ENCODE results near the gene VAMP1.
A peak's percentile ranks its signal among the peaks of the same experiment; 100 is the strongest.

The VAMP1 gene

DNA sequence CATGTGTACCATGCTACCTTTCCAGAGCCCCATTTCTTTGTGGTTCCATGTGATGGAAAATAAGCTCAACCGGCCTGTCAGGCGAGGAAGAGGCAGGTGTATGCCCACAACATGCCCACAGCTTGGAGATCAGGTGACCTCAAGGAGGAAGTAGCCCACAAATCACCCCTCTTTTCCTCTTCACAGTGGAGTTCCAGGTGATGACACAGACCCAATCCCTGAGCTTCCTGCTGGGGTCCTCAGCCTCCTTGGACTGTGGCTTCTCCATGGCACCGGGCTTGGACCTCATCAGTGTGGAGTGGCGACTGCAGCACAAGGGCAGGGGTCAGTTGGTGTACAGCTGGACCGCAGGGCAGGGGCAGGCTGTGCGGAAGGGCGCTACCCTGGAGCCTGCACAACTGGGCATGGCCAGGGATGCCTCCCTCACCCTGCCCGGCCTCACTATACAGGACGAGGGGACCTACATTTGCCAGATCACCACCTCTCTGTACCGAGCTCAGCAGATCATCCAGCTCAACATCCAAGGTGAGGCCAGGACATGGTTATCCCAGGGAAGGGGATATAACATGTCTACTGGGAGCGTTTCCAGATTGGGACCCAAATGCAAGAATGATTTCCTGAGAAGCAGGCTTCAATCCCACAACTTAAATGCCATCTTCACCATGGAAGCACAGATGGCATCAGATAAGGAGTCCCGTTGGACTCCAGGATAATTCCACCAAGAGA, 13.1 kb downstream of the VAMP1 start:
- no peak for TF ChIP-seq CTCF (IDR thresholded peaks at IDR 0.05; ENCODE audit: insufficient read depth, low read length, poor library complexity, severe bottlenecking)
- H3K4me3 ChIP-seq (replicated peaks; ENCODE audit: low read depth, low read length): no peak overlapping the region
- H3K36me3 ChIP-seq (ENCODE audit: control insufficient read depth, insufficient read depth, low read length): peaks cover 30% of the 10 kb centered on the region
- DNase-seq (ENCODE audit: extremely low read depth, insufficient read length): no peak
- H3K27me3 ChIP-seq (replicated peaks; ENCODE audit: control insufficient read depth, insufficient read depth, low read length): no peaks in the 10 kb centered on the region

- no peak for TF ChIP-seq CTCF (IDR thresholded peaks at IDR 0.05; ENCODE audit: insufficient read depth, low read length, poor library complexity, severe bottlenecking)
- peaks cover 27% of the 10 kb centered on the region for H3K36me3 ChIP-seq (ENCODE audit: control insufficient read depth, insufficient read depth, low read length)
- no peaks in the 10 kb centered on the region for H3K27me3 ChIP-seq (replicated peaks; ENCODE audit: control insufficient read depth, insufficient read depth, low read length)
- no peak for DNase-seq (ENCODE audit: extremely low read depth, insufficient read length)
- H3K4me3 ChIP-seq (replicated peaks; ENCODE audit: low read depth, low read length): peak overlapping the region; percentile 74
Measured at GRCh38 chr12:6452944-6453630, 17.4 kb downstream of the VAMP1 start.

GRCh38 chr12:6452245-6452943, 18.1 kb downstream of the VAMP1 start:
- DNase-seq (ENCODE audit: extremely low read depth, insufficient read length): no peak
- TF ChIP-seq CTCF (IDR thresholded peaks at IDR 0.05; ENCODE audit: insufficient read depth, low read length, poor library complexity, severe bottlenecking): no peak

DNA sequence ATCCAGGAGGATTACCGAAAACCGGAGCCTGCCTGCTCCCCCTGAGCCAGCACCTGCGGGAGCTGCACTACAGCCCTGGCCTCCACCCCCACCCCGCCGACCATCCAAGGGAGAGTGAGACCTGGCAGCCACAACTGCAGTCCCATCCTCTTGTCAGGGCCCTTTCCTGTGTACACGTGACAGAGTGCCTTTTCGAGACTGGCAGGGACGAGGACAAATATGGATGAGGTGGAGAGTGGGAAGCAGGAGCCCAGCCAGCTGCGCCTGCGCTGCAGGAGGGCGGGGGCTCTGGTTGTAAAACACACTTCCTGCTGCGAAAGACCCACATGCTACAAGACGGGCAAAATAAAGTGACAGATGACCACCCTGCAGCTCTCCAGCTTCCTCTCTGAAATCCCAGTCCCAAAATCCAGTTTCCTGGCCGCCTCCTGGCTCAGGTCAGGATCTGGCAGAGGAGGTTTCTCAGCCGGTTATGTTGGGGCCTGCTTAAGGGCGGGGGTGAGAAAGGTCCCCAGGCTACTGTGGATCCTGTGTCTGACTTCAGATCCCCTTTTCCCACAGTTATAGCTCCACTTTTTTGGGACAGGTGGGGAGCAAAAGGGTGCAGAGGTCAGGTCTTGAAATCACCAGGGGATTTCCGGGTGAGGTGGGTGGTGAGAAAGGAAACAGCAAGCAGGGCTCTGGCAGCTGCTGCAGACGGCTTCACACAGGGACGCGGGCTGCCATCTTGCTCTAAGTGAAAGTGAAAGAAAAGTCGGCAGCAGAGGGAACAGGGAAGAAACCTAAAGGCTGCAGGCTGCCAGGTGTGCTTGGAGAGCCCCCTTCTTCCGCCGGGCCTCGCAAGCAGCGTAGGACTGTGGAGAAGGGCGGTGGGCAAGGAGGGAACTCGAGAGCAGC, 18.9 kb downstream of the VAMP1 start, which contains the start of gene TAPBPL:
Gene TAPBPL (plus strand): TSS at position 695 of the 897 bp plus-strand sequence. CDS start 207 bp downstream, outside the sequence.
- peak within 1 kb of the TSS; percentile 74 for H3K4me3 ChIP-seq (replicated peaks; ENCODE audit: low read depth, low read length)
- no peaks in the 10 kb centered on the region for H3K27me3 ChIP-seq (replicated peaks; ENCODE audit: control insufficient read depth, insufficient read depth, low read length)
- DNase-seq (ENCODE audit: extremely low read depth, insufficient read length): peak; percentile 76
- H3K36me3 ChIP-seq (ENCODE audit: control insufficient read depth, insufficient read depth, low read length): peaks cover 22% of the 10 kb centered on the region
- TF ChIP-seq CTCF (IDR thresholded peaks at IDR 0.05; ENCODE audit: insufficient read depth, low read length, poor library complexity, severe bottlenecking): no peak

More at GRCh38 chr12:6452245-6452943, 18.1 kb downstream of the VAMP1 start:
- Histone ChIP-seq H3K27me3 (replicated peaks; ENCODE audit: control insufficient read depth, insufficient read depth, low read length) (no peaks in the 10 kb centered on the region), H3K4me3 (replicated peaks; ENCODE audit: low read depth, low read length) (peak overlapping the region; percentile 74), H3K36me3 (ENCODE audit: control insufficient read depth, insufficient read depth, low read length) (peaks cover 25% of the 10 kb centered on the region)

DNA sequence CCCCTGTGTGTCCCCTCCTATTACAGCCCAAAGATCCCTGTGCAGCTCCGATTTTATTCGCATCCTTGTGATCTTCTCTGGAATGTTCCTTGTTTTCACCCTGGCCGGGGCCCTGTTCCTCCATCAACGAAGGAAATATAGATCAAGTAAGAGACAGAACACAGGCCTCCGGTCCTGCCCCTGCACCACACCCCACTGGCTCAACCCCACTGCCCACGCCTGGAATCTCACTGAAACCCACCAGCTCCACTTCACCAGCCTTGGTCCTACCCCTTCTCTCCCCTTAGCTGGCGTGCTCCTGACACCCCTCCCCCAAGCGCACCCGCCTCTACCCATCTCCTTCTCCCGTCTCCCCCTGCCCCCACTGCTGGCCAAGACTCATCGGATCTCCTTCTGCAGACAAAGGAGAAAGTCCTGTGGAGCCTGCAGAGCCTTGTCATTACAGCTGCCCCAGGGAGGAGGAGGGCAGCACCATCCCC, 19.6 kb downstream of the VAMP1 start:
- Histone ChIP-seq H3K36me3 (ENCODE audit: control insufficient read depth, insufficient read depth, low read length) (peaks cover 22% of the 10 kb centered on the region), H3K27me3 (replicated peaks; ENCODE audit: control insufficient read depth, insufficient read depth, low read length) (no peaks in the 10 kb centered on the region), H3K4me3 (replicated peaks; ENCODE audit: low read depth, low read length) (peak overlapping the region; percentile 74)
- TF ChIP-seq CTCF (IDR thresholded peaks at IDR 0.05; ENCODE audit: insufficient read depth, low read length, poor library complexity, severe bottlenecking): no peak
- DNase-seq (ENCODE audit: extremely low read depth, insufficient read length): no peak

All from GM06990 (cell line).